ENCODE measurements around the gene STX18. TPM values are rescaled to one million over a fixed set of nuclear protein-coding genes. Genes with fewer than 3 reads are reported as not detected.

The STX18 gene
- total RNA-seq, 2 donors from 2014 or later: 24.1 to 33.5 TPM

DNA sequence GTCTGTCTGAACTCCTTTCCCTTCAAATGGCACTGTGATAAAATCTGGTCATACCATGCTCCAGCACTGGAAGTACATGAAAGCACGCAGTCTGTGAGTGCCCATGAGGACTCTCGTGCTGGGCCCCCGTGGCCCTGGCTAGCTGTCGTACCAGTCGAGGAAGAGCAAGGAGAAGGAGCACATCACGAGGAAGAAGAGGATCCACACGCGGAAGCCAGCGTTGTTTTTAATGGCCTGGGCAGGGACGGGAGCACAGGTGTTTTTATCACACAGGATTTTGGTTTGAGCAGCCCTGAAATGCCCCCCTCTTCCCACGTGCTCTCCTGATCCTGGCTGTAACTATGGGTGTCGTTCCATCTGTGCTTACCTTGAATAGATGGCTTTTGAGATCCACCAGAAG lies 122.0 kb downstream of the STX18 start:
- peaks cover 5 to 20% of the 10 kb centered on the region in 2 donors for H3K36me3 ChIP-seq
- no peaks in the 10 kb centered on the region for H3K9me3 ChIP-seq
- no peaks in the 10 kb centered on the region for H3K27me3 ChIP-seq (replicated peaks; ENCODE audit: insufficient read depth)
- 93% methylated on average over 12 of the region's 12 CpGs for WGBS
- TF ChIP-seq POLR2AphosphoS5 (IDR thresholded peaks at IDR 0.05) (no peak), POLR2A (IDR thresholded peaks at IDR 0.05) (no peak)
- TF ChIP-seq, protein P1, sequence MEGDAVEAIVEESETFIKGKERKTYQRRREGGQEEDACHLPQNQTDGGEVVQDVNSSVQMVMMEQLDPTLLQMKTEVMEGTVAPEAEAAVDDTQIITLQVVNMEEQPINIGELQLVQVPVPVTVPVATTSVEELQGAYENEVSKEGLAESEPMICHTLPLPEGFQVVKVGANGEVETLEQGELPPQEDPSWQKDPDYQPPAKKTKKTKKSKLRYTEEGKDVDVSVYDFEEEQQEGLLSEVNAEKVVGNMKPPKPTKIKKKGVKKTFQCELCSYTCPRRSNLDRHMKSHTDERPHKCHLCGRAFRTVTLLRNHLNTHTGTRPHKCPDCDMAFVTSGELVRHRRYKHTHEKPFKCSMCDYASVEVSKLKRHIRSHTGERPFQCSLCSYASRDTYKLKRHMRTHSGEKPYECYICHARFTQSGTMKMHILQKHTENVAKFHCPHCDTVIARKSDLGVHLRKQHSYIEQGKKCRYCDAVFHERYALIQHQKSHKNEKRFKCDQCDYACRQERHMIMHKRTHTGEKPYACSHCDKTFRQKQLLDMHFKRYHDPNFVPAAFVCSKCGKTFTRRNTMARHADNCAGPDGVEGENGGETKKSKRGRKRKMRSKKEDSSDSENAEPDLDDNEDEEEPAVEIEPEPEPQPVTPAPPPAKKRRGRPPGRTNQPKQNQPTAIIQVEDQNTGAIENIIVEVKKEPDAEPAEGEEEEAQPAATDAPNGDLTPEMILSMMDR (IDR thresholded peaks at IDR 0.05): no peak
- H3K4me1 ChIP-seq (replicated peaks): no peaks in the 10 kb centered on the region
- DNase-seq (ENCODE audit: low spot score): no peak
- intact Hi-C loops (cut with DNase I): no loop called here
- no peak overlapping the region for H3K27ac ChIP-seq
- H3K4me3 ChIP-seq: no peak overlapping the region

- 74% methylated on average over 19 of the region's 19 CpGs for WGBS
- Histone ChIP-seq H3K4me1 (replicated peaks) (no peaks in the 10 kb centered on the region), H3K36me3 (peaks cover 5 to 20% of the 10 kb centered on the region in 2 donors), H3K27me3 (replicated peaks; ENCODE audit: insufficient read depth) (no peaks in the 10 kb centered on the region), H3K4me3 (no peak overlapping the region), H3K9me3 (no peaks in the 10 kb centered on the region), H3K27ac (no peak overlapping the region)
- intact Hi-C loops (cut with DNase I): no loop called here
- DNase-seq (ENCODE audit: low spot score): no peak
- TF ChIP-seq POLR2A (IDR thresholded peaks at IDR 0.05): no peak
- TF ChIP-seq, protein P1 (IDR thresholded peaks at IDR 0.05): no peak
- no peak for TF ChIP-seq POLR2AphosphoS5 (IDR thresholded peaks at IDR 0.05)
These were observed 123.0 kb downstream of the STX18 start for GRCh38 chr4:4418676-4419390.

DNA sequence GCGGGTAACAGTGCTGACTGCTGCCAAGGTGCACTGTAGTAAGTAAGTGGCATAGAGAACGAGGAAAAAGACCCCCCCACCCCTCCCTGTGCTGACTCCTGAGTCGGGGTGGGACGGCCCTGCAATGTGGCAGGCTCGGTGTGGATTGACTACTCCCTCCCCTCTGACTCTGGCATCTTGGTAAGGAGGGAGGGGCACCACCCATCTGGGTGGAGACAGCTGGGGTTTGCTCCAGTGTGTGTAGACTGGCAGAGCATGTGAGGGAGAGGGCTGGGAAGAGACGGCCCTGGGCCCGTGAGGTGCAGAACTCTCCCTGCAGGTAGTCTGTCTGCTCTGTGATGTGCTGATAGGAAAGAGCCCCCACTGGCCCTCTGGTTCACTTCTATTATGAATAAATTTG lies 124.0 kb downstream of the STX18 start:
- DNase-seq (ENCODE audit: low spot score): no peak
- H3K36me3 ChIP-seq: peaks cover 5 to 20% of the 10 kb centered on the region in 2 donors
- 53% methylated on average over 7 of the region's 7 CpGs for WGBS
- TF ChIP-seq POLR2AphosphoS5 (IDR thresholded peaks at IDR 0.05): no peak
- no peaks in the 10 kb centered on the region for H3K4me1 ChIP-seq (replicated peaks)
- H3K27me3 ChIP-seq (replicated peaks; ENCODE audit: insufficient read depth): no peaks in the 10 kb centered on the region
- no peaks in the 10 kb centered on the region for H3K9me3 ChIP-seq
- no peak overlapping the region for H3K27ac ChIP-seq
- intact Hi-C loops (cut with DNase I): no loop called here
- H3K4me3 ChIP-seq: no peak overlapping the region

GRCh38 chr4:4416981-4417380 lies 124.9 kb downstream of the STX18 start:
- no peak for DNase-seq (ENCODE audit: low spot score)
- Histone ChIP-seq H3K4me3 (no peak overlapping the region), H3K27ac (no peak overlapping the region), H3K36me3 (peaks cover 5 to 20% of the 10 kb centered on the region in 2 donors), H3K27me3 (replicated peaks; ENCODE audit: insufficient read depth) (no peaks in the 10 kb centered on the region), H3K4me1 (replicated peaks) (no peaks in the 10 kb centered on the region), H3K9me3 (no peaks in the 10 kb centered on the region)
- TF ChIP-seq POLR2AphosphoS5 (IDR thresholded peaks at IDR 0.05) (no peak), POLR2A (IDR thresholded peaks at IDR 0.05) (no peak)
- TF ChIP-seq, protein P1 (IDR thresholded peaks at IDR 0.05): no peak
- intact Hi-C loops (cut with DNase I): no loop called here
- 88% methylated on average over 11 of the region's 11 CpGs for WGBS

DNA sequence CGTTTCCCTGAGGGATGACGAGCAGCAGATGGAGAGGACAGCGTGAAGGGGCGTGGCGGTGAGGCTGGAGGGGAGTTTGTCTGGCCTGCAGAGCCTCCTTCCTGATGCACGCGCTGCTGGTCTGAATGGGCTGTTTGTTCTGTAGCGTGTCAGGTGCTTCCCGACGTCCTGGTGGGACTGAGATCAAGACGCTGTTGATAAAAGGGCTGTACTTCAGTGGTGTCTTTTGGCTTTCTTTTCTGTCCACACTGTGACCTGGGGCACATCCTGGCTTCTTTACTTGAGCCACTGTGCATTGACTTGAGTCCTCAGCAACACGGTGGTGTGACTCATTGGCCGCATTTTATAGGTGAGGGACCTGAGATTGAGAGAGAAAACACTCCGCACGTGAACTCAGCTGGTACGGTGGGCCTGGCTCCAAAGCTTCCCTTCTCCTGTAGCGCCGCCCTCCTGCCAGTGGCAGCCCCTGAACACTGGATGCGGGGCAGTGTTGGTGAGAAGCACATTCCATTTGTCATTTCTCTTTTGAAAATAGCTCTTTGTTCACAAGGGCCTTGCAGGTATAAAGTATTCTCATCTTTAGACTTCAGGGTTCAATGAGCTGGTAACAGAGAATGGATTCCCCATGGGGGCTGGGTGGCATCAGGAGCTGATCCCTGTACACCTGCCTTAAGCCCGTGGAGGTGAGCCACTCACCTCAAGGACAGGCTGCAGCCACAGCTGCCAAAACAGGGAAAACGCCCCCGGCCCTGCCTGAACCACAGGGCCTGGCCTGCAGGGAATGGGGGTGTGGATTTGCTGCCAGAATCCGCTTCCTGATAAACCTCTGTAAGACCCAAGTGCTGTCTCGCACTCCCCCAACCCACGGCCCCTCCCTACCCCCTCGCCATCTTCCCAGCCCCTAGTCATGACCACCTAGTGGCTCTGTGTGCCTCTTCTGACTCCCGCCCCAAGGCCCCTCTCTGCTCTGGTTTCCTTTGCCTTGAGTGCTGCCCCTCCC lies 125.7 kb downstream of the STX18 start:
- no peaks in the 10 kb centered on the region for H3K9me3 ChIP-seq
- TF ChIP-seq POLR2A (IDR thresholded peaks at IDR 0.05) (no peak), POLR2AphosphoS5 (IDR thresholded peaks at IDR 0.05) (no peak)
- TF ChIP-seq, protein P1 (IDR thresholded peaks at IDR 0.05): no peak
- H3K27me3 ChIP-seq (replicated peaks; ENCODE audit: insufficient read depth): no peaks in the 10 kb centered on the region
- intact Hi-C loops (cut with DNase I): no loop called here
- WGBS: 91% methylated on average over 27 of the region's 27 CpGs
- H3K36me3 ChIP-seq: peaks cover 5 to 20% of the 10 kb centered on the region in 2 donors
- no peaks in the 10 kb centered on the region for H3K4me1 ChIP-seq (replicated peaks)
- no peak for DNase-seq (ENCODE audit: low spot score)
- H3K27ac ChIP-seq: no peak overlapping the region
- no peak overlapping the region for H3K4me3 ChIP-seq

Data from prostate gland (tissue), 2 donors.